Ectodermal cell (in vitro differentiated cells): ENCODE data around the gene ATXN7L1.
"Not testable (repeated sequence)": the region's sequence is repeated elsewhere in the genome, so short reads cannot be mapped to it uniquely, and the experiment has no call there.

Source experiments
- H3K27ac ChIP-seq: 2 replicates; pipeline ENCODE4 v1.7.0; 2013; ENCODE audit warnings: mild to moderate bottlenecking, low read depth, low read length; ENCODE audit not compliant: insufficient read depth, poor library complexity, severe bottlenecking
- H3K27me3 ChIP-seq: 2 replicates; pipeline ENCODE4 v1.7.0; 2013; ENCODE audit warnings: mild to moderate bottlenecking, low read length; ENCODE audit not compliant: insufficient read depth, control insufficient read depth, poor library complexity, severe bottlenecking
- H3K36me3 ChIP-seq: one replicate; pipeline ENCODE4 v1.7.0; 2013; ENCODE audit warnings: low read length; ENCODE audit not compliant: control insufficient read depth, insufficient read depth
- H3K4me1 ChIP-seq: one replicate; pipeline ENCODE4 v1.7.0; 2013; ENCODE audit warnings: low read length; ENCODE audit not compliant: control insufficient read depth, insufficient read depth
- H3K4me3 ChIP-seq: 2 replicates; pipeline ENCODE4 v1.7.0; 2013; ENCODE audit warnings: low read depth, low read length, control low read depth; ENCODE audit not compliant: insufficient read depth
- H3K9me3 ChIP-seq: 2 replicates; pipeline ENCODE4 v1.7.0; 2013; ENCODE audit warnings: mild to moderate bottlenecking, low read length, moderate library complexity; ENCODE audit not compliant: control insufficient read depth
- WGBS, 2 experiments: methylation state at CpG; one replicate each; pipeline ENCODE4 v1.1.7; 2013; ENCODE audit warnings: missing lambda C conversion rate in 2 of 2; 5-methylcytosine and 5-hydroxymethylcytosine counted together

Gene ATXN7L1

DNA sequence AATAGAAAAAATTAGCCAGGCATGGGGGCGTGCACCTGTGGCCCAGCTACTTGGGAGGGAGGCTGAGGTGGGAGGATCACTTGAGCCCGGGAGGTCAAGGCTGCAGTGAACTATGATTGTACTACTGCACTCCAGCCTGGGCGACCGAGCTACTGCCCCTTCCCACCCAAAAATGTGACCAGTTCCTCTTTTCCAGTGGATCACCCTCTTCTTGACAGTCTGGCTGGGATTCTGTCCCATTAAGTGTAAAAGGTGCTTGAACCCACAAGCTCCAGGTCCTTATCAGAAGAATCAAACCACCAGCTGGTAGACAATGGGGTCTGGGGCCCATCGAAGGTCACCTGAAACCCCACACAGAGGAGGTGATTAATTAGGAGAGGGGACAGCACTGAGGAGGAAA lies 14.1 kb downstream of the ATXN7L1 start:
- H3K27ac ChIP-seq: no peak overlapping the region
- H3K36me3 ChIP-seq: no peaks in the 10 kb centered on the region
- no peak overlapping the region for H3K4me3 ChIP-seq
- no peaks in the 10 kb centered on the region for H3K9me3 ChIP-seq
- WGBS, 2 experiments: 86 to 91% methylated on average over 5 of the region's 5 CpGs
- peaks cover 4% of the 10 kb centered on the region for H3K4me1 ChIP-seq
- H3K27me3 ChIP-seq: no peaks in the 10 kb centered on the region

DNA sequence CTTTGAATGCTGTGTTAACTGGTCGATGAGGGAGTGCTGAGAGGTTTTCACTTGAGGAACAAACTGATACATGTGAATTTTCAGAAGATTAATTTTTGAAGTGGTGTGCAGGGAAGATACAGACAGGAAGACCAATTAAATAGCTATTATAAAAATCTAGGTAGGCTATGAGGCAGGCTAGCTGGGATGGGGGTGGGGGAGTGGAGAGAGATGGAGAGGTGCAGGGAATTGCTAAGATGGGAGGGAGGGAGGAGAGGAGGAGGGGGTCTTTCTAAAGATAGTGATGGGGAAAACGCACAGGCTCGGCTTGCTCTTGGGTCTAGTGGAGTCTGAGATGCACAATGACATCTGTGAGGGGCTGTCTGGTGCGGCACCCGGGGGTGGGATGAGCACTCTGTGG lies 15.2 kb downstream of the ATXN7L1 start:
- Histone ChIP-seq H3K9me3 (no peaks in the 10 kb centered on the region), H3K4me1 (peaks cover 4% of the 10 kb centered on the region)
- 53 to 60% methylated on average over 5 of the region's 5 CpGs for WGBS, 2 experiments

DNA sequence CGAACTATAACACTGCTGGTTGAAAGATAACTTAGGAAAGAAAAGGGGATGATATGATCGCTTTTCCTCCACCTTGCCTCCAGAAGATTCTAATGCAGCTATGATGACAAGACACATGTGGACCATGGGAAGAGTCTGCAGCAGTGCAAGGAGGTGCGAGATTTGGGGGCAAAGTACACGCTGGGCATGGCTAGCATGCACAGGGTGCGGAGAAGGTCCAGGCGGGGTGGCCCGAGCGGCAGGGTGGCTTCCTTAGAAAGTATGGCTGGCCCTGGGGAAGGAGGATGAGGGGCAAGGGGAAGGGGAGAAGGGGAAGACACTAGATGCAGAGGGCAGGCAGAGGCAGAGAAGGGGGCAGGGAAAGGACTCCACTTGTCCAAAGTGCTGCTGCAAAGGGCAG lies 15.6 kb downstream of the ATXN7L1 start:
- no peak overlapping the region for H3K27ac ChIP-seq
- H3K9me3 ChIP-seq: no peaks in the 10 kb centered on the region
- no peaks in the 10 kb centered on the region for H3K36me3 ChIP-seq
- H3K4me3 ChIP-seq: no peak overlapping the region
- 92 to 94% methylated on average over 8 of the region's 8 CpGs for whole genome bisulfite sequencing, 2 experiments
- H3K27me3 ChIP-seq: no peaks in the 10 kb centered on the region
- H3K4me1 ChIP-seq: peaks cover 4% of the 10 kb centered on the region

More for the DNA sequence above, 15.2 kb downstream of the ATXN7L1 start:
- Histone ChIP-seq H3K27me3 (no peaks in the 10 kb centered on the region), H3K4me3 (no peak overlapping the region), H3K36me3 (no peaks in the 10 kb centered on the region), H3K27ac (no peak overlapping the region)

DNA sequence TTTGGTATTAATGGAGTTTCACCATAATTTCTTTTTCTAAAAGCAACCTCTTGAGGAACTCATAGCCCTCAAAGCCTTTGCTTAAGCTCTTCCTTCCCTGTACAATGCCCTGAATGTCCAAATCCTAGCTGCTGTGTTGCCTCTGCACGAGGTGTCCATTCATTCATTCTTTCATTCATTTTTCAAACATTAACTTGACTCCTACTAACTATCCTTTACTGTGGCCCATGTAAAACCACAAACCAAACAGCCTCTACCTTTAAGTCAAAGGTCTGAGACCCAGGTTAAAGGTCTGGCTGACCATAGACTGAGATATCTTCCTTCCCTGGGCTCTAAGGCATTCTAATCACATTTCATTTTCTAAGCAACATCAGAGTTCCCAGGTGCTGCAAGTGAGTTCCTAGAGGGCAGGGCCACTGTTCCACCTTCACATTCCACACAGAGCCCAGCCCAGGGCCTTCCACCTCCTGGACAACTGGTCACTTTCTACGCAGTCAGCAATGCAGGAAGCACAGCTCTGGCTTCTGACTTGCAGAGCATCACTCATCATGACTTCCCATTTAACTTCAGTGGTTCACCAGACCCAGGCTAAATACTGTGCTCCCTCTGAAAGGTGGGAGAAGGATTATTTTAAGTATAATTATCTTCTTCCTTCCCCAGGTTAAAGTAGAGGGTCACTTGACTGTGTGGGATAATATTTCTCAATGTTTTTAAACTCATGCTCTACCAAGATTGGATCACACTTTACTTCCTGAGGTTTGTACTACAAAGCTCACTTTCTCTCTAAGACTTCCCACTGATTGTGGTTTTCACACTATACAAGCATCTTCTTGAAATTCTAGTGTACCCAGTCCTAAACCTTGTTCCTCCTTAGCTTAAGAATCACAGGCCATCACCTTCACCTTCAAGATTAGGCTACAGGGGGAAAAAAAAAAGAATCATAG lies 19.1 kb downstream of the ATXN7L1 start:
- WGBS, 2 experiments: 89 to 95% methylated on average over 2 of the region's 2 CpGs
- Histone ChIP-seq H3K4me1 (peaks cover 8% of the 10 kb centered on the region), H3K4me3 (no peak overlapping the region), H3K27me3 (no peaks in the 10 kb centered on the region), H3K27ac (no peak overlapping the region), H3K36me3 (no peaks in the 10 kb centered on the region), H3K9me3 (no peaks in the 10 kb centered on the region)

DNA sequence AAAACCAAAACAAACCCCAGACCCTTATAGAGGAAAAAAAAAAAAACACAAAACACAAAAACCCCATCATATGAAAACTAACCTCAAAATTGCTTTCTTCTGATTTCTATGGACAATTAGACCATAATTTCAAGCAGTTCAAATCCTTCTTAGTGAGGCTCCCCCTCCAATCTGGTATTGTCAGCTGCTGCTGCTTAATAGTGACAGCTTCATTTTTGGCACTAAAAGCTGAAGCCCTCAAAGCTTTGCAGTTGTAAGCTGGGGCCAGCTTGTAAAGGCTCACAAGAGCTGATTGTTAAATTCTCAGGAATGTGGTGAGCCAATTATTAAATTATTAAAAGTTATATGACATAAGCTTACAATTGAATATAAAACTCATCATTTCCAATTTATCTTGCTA lies 21.9 kb downstream of the ATXN7L1 start:
- no peaks in the 10 kb centered on the region for H3K9me3 ChIP-seq
- no peak overlapping the region for H3K27ac ChIP-seq
- H3K4me3 ChIP-seq: no peak overlapping the region
- no peaks in the 10 kb centered on the region for H3K27me3 ChIP-seq
- H3K36me3 ChIP-seq: no peaks in the 10 kb centered on the region
- H3K4me1 ChIP-seq: peaks cover 4% of the 10 kb centered on the region

DNA sequence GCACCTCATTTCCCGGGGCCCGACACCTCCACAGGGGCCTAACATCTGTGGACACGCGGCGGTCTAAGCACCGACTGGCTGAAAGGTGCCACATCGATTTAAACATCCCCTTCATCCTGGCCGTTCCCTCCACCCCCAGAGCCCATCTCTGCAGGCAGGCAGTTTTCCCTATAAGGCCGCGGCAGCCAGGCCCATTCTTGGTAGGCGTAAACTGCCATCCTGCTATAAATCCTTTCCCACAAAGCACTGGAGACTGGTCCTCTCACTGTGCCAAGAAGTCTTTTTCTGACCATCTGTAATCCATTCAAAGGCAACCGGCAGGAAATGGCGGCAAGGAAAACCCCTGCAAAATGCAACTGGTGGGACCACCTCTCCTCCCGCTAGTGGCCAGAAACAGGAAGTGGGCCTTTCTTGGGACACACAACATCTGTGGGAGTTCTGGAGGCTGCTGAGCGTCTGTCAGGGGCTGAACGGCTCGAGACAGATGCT lies 22.4 kb downstream of the ATXN7L1 start:
- Histone ChIP-seq H3K27ac (no peak overlapping the region), H3K9me3 (no peaks in the 10 kb centered on the region), H3K4me3 (no peak overlapping the region), H3K27me3 (no peaks in the 10 kb centered on the region), H3K4me1 (peaks cover 4% of the 10 kb centered on the region), H3K36me3 (no peaks in the 10 kb centered on the region)
- WGBS, 2 experiments: 74 to 76% methylated on average over 17 of the region's 17 CpGs

DNA sequence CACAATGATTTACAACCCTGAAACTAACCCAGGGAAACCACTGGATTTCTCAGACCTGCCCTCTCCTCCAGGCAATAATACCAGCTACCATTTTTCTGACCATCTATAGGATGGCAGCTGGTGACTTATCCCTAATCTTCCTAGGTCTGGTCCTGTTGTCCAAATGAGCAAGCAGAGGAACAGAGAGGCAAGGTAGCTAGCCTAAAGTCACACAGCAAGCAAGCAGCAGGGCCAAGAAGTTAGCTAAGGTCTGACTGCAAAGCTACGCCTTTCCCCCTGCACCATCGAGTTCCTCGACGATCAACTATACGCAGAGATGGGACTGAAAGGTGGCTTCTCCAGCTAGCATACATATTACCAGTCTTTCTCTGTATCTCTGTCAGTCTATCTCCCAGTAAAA lies 25.3 kb downstream of the ATXN7L1 start:
- Histone ChIP-seq H3K27ac (no peak overlapping the region), H3K4me1 (peaks cover 4% of the 10 kb centered on the region), H3K9me3 (no peaks in the 10 kb centered on the region), H3K4me3 (no peak overlapping the region), H3K36me3 (no peaks in the 10 kb centered on the region), H3K27me3 (no peaks in the 10 kb centered on the region)
- 91 to 96% methylated on average over 5 of the region's 5 CpGs for WGBS, 2 experiments

DNA sequence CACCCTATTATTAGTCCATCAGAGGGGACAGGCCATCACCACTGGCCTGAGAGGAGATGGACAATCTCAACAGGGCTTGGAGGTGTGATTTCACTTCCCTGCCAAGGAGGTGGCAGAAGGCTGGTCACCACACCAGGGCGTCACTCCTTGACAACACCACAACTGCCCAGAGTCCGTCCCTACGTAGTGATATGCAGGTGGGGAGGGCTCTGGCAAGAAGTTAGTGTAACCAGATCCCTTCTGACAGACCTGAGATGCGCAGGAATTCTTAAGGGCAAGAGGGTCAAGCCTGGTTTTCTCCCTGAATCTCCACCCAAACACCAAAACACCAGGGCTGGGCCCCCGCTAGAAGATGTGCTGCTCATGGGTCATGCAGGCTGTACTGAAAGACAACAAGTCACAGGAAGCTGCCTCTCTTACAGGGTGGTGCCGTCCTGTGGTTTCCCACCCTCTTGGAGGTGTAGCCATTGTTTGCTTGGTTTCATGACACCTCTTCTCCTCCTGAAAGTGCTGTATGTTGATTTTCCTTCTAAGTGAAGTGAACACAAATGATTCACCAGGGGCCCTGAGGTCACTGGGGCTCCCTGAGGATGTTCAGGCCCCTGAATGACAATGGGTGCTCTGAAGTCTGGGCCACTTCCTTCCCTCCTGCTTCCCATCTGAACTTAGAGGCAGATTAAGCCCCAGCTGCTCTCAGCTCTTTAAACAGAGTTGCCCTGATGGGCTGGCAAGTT lies 27.1 kb downstream of the ATXN7L1 start:
- no peaks in the 10 kb centered on the region for H3K27me3 ChIP-seq
- H3K4me3 ChIP-seq: no peak overlapping the region
- 47 to 50% methylated on average over 6 of the region's 6 CpGs for WGBS, 2 experiments
- H3K27ac ChIP-seq: no peak overlapping the region
- H3K4me1 ChIP-seq: no peaks in the 10 kb centered on the region
- no peaks in the 10 kb centered on the region for H3K36me3 ChIP-seq
- no peaks in the 10 kb centered on the region for H3K9me3 ChIP-seq

DNA sequence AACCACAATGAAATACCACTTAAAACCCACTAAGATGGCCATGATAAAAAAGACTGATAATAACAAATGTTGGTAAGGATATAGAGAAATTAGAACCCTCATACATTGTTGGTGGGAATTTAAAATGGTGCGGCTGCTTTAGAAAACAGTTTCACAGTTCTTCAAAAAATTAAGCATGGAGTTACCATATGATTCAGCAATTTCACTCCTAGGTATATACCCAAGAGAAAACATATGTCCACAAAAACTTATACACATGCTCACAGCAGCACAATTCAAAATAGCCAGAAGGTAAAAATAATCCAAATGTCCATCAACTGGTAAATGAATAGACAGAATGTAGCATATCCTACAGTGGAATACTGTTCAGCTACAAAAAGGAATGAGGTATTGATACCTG lies 30.0 kb downstream of the ATXN7L1 start:
- Histone ChIP-seq H3K27me3 (no peaks in the 10 kb centered on the region), H3K36me3 (no peaks in the 10 kb centered on the region), H3K27ac (no peak overlapping the region), H3K4me1 (no peaks in the 10 kb centered on the region), H3K9me3 (no peaks in the 10 kb centered on the region), H3K4me3 (no peak overlapping the region)
- 93 to 100% methylated on average over 1 of the region's 1 CpG for WGBS, 2 experiments

DNA sequence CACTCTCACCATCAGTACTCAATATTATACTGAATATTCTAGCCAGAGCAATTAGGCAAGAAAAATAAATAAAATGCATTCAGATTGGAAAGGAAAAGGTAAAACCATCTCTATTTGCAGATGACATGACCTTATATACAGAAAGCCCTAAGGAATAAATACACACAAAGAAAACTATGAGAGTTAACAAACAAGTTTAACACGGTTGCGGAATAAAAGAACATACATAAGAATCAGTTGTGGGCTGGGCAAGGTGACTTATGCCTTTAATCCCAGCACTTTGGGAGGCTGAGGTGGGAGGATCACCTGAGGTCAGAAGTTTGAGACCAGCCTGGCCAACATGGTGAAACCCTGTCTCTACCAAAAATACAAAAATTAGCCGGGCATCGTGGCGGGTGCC lies 31.7 kb downstream of the ATXN7L1 start:
- WGBS, 2 experiments: 88 to 97% methylated on average over 5 of the region's 5 CpGs
- H3K4me1 ChIP-seq, H3K9me3 ChIP-seq, H3K36me3 ChIP-seq, H3K27me3 ChIP-seq, H3K27ac ChIP-seq, H3K4me3 ChIP-seq: not testable (repeated sequence)
